ENCODE data around the gene INHBE.

The INHBE gene

DNA sequence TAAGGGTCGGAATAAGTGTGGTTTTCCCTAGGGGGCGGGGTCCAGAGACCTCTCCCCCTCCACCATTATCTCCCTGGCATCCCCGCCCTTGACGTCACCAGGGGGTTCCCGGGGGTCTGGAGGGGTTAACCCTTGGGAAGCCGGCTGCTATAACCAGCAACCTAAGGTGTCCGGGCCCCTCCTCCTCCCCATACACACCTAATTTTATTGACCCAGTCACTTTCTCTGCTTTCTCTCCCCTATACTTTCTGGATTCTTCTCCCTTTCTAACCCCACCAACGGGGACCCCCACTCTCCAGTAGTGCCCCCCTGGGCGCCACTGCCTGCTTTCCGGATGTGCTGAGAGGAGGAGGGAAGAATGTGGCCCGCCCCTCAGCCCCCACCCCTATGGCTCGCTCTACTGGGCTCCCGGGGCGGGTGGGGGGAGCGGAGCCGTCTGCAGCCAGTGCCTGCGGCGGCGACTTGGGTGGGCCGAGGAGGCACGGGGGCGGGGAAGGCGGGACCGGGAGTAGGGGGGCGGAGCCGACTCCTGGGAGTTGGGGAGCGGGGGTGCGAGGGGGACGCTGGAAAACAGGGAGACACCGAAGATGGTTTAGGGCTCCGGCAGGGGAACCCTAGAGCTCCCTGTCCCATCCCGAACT lies 6.3 kb downstream of the INHBE start:
- DNase-seq (ENCODE audit: low spot score) = no peak

- no peak for DNase-seq (ENCODE audit: low spot score)
Observed at GRCh38 chr12:57461917-57462250, 6.8 kb downstream of the INHBE start.

DNA sequence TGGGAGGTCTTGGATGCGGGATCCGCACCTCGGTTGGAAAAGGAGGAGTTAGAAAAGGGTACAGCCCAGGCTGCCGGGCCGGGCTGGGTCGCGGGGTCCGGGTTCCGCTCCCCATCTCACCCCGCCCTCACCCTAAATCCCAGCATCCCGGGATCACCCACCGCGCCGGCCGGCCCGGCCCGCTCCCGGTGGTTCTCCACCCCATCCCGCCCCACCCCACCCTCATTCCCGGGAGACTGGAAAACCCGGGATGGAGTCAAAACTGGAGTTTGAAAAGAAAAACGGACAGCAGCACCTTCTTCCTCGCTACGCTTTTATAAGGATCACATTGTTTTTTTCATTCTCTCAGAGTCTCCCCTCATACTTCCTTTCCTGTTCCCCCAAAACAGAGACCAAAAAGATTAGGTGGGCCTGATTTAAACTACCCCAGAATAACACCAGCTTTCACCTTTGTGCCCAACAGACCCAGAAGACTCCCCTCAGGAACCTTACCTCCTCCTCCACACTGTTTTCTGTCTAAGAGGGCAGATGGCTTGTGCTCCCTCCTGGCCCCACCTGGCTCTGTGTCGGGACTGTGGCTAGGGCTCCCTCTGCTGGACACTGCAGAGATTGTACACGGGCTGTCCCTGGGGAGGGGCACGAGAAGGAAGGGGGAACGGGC lies 7.3 kb downstream of the INHBE start:
- DNase-seq (ENCODE audit: low spot score) = peak; percentile 67

DNA sequence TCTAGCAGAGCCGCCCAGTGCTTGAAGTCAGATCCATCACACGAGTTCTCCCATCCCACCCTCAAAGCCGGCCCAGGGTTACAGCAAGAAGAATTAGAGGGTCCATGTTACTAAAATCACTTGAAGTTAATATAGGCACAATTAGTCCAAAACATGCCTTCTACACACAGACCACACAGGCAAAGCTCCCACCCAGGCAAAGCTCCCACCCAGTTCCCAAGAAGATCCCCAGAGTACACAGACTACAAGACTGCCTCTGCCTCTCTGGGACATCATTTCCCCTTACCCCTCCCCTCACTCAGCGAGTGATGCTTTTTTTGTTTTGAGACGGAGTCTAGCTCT lies 7.8 kb downstream of the INHBE start:
- DNase-seq (ENCODE audit: low spot score) = no peak

DNA sequence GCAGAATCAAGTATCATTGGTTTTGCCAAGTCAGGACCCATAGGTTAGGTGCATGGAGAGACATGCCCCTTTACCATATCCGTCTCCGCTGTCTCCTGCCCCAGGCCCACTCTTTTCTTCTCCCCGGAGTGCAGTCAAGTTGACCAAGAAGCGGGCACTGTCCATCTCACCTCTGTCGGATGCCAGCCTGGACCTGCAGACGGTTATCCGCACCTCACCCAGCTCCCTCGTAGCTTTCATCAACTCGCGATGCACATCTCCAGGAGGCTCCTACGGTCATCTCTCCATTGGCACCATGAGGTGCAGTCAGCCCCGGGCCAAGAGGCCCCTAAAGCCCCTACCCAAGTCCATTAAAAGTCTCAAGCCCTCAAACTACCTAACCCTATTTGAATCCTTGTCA lies 9.5 kb downstream of the INHBE start:
- no peak for DNase-seq (ENCODE audit: low spot score)

- no peak for DNase-seq (ENCODE audit: low spot score)
Observed at GRCh38 chr12:57465030-57465746, 10.1 kb downstream of the INHBE start.

GRCh38 chr12:57465747-57466505 lies 10.8 kb downstream of the INHBE start:
- DNase-seq (ENCODE audit: low spot score) = no peak

DNA sequence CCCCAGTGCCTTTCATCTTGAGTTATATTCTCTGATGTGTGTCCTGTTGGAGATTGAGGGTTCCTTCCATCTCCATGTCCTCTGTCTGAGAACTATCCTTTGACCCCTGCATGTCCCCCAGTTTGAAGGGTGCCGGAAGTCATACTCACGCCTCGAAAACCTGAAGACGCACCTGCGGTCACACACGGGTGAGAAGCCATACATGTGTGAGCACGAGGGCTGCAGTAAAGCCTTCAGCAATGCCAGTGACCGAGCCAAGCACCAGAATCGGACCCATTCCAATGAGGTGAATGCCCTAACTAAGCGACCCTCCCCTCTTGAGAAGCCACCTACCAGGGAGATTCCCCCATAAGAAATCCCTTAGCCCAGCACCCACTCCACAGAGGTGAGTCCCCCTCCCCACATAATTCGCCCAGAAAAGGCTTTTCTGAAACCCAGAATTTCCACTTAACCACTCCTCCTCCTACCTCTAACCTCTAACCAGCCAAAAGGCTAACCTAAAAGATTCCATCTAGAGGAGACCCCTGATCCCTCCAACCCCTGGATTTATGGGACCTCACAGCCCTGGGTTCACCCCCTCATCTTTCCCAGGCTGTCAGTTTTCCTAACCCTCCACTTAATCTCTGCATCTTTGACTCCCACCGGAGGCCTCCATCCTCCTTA lies 12.2 kb downstream of the INHBE start:
- no peak for DNase-seq (ENCODE audit: low spot score)

DNA sequence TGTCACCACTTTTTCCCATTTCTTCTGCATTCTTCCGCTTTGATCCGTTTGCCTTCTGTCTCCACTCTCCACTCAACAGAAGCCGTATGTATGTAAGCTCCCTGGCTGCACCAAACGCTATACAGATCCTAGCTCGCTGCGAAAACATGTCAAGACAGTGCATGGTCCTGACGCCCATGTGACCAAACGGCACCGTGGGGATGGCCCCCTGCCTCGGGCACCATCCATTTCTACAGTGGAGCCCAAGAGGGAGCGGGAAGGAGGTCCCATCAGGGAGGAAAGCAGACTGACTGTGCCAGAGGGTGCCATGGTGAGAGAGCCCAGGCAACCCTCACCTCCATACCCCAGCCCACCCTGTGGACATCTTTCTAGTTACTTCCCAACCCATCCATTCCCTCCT lies 12.8 kb downstream of the INHBE start:
- DNase-seq (ENCODE audit: low spot score) = no peak

DNA sequence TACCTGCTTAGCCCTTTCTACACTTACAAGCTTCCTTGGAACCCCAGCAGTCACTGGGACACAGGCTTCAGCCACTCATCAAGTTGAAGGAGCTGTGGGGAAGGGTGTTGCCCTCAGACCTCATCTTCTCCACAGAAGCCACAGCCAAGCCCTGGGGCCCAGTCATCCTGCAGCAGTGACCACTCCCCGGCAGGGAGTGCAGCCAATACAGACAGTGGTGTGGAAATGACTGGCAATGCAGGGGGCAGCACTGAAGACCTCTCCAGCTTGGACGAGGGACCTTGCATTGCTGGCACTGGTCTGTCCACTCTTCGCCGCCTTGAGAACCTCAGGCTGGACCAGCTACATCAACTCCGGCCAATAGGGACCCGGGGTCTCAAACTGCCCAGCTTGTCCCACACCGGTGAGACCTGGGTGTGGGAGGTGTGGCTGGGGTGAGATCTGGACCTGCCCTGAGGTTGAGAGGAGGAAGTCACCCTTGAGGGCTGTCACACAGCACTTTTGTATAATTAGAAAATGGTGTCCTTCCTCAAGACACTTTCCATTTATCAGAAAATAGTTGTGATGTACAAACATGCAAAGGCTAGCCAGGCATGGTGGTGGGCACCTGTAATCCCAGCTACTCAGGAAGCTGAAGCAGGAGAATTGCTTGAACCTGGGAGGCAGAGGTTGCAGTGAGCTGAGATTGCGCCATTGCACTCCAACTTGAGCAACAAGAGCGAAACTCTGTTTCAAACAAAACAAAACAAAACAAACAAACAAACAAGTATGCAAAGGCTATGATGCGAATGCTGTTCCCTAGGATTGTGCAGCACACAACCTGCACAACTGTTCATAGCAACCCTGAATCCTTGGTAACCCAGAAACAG lies 14.4 kb downstream of the INHBE start:
- DNase-seq (ENCODE audit: low spot score) = no peak

- DNase-seq (ENCODE audit: low spot score) = no peak
Observed at GRCh38 chr12:57470286-57470969, 15.3 kb downstream of the INHBE start.

DNA sequence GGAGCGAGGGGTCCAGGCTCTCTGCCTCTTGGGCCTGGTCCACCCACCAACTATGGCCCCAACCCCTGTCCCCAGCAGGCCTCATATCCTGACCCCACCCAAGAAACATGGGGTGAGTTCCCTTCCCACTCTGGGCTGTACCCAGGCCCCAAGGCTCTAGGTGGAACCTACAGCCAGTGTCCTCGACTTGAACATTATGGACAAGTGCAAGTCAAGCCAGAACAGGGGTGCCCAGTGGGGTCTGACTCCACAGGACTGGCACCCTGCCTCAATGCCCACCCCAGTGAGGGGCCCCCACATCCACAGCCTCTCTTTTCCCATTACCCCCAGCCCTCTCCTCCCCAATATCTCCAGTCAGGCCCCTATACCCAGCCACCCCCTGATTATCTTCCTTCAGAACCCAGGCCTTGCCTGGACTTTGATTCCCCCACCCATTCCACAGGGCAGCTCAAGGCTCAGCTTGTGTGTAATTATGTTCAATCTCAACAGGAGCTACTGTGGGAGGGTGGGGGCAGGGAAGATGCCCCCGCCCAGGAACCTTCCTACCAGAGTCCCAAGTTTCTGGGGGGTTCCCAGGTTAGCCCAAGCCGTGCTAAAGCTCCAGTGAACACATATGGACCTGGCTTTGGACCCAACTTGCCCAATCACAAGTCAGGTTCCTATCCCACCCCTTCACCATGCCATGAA lies 16.0 kb downstream of the INHBE start:
- DNase-seq (ENCODE audit: low spot score) = no peak

- DNase-seq (ENCODE audit: low spot score) = no peak
Observed at GRCh38 chr12:57471661-57472060, 16.6 kb downstream of the INHBE start.

- DNase-seq (ENCODE audit: low spot score) = no peak
Observed at GRCh38 chr12:57472391-57472790, 17.3 kb downstream of the INHBE start.

DNA sequence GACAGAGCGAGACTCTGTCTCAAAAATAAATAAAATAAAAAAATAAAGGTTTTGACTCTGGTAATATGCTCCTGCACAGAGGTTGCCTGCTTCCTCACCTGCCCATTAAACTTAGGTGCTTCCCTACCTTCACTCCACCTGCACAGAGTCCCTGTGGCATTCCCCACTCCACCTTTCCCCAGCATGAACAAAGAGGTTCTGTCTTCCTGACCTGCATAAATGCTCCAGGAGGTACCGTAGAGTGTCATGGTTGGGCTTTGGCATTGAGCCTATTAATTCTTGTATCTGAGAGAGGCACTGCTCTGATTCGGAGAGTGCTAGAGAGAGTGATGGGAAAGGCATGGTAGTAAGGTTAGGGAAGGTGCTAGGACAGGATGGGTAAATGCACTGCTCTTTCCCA lies 18.3 kb downstream of the INHBE start:
- no peak for DNase-seq (ENCODE audit: low spot score)

- DNase-seq (ENCODE audit: low spot score) = no peak
Observed at GRCh38 chr12:57473886-57474285, 18.8 kb downstream of the INHBE start.

DNA sequence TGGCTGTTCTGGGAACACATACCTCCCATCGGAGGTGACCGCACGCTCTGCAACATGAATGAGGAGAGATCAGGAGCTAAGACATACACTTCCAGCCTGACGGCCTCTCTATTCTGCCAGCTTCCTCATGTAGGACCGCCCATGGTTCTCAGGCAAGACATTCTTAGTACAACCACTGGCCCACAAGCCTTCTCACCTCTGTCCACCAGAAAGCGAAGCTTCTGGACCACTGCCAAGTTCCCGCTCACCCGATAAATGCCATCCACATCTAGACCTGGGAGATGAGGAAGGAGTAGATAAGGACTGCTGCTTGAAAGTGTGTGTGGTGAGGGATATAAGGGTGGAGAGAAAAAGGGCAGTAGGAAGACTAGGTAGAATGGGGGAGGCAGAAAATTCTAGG lies 19.3 kb downstream of the INHBE start:
- no peak for DNase-seq (ENCODE audit: low spot score)

DNA sequence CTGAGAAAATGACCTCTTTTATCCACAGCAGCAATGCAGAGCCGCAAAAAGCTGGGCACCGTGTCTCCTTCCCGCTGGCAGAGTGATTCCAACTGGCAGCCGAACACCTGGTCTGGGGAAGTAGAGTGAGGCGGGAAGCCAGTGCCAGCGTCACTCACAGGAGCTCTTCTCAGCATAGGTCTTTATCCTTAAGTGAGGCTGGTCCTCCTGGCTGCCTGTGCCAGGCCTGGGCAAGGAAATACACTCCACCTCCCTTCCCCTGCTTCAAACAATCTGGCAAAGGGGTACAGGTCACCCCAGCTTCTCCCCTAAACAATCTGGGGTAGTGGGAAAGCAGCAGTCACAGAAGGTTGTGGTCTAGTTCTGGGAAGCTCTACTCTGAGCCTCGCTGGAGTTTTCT lies 19.8 kb downstream of the INHBE start:
- no peak for DNase-seq (ENCODE audit: low spot score)

DNA sequence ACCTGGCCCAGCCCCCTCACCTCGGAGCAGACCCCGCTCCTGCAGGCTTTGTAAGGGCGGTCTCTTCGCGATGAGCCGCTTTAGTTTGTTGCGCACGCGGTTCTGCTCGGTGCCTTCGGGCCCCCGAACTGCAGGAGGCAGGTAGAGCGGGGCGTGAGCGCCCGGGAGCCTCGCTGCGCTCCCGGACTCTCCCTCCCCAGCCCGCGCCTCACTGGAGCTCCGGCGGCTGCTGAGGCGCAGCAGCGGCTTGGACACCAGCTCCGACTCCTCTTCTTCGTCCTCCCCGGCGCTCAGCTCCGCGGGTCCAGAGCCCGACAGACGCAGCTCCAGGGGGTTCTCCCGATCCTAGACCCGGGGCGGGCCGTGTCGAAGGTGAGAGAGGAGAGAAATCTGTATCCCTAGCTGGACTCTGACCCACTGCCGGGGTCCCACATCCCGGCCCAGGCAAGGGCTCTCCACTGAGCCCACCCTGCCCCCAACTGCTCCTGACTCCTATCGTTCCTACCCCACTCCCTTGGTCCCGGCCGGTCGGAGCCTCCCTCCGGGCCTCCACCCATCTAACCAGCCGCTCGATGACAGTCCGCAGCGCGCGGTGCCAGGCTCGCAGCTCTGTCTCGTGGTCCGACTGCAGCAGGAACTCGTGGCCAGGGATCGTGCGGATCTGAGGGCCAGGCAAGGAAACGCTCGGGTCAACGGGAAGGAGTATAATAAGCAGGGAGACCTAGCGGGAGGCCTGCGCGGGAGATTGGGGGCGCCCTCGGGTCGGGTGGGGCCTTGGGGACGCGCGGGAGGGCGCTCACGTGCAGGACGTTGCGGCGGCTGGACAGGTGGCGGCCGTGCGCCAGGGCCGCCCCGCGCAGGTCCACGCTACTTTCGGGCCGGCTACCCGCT lies 20.4 kb downstream of the INHBE start:
- no peak for DNase-seq (ENCODE audit: low spot score)
